Neural cell (in vitro differentiated cells): ENCODE measurements around the gene DENND5B. TPM values are rescaled to one million over a fixed set of nuclear protein-coding genes. Genes with fewer than 3 reads are reported as not detected.

Experiments
- H2AFZ ChIP-seq: fragments of 200-600, 300-800 bp; sonication (generic), shearing (Covaris generic); 2 replicates; pipeline ENCODE4 v1.6.0; 2014; ENCODE audit warnings: low read depth, mild to moderate bottlenecking, antibody characterized with exemption, low read length, moderate library complexity
- H3F3A ChIP-seq: fragments of 200-600 bp; shearing (Covaris generic); 2 replicates; pipeline ENCODE4 v1.6.1; 2016; ENCODE audit warnings: mild to moderate bottlenecking, moderate library complexity, mixed read lengths, antibody characterized with exemption, low read length; ENCODE audit not compliant: insufficient read depth, poor library complexity, severe bottlenecking
- H3K27ac ChIP-seq: fragments of 200-600, 300-800 bp; sonication (generic), shearing (Covaris generic); 2 replicates; pipeline ENCODE4 v1.5.1; 2014; ENCODE audit warnings: mild to moderate bottlenecking, low read length, moderate library complexity
- H3K27me3 ChIP-seq: fragments of 300-800, 200-600 bp; sonication (generic), shearing (Covaris generic); 2 replicates; pipeline ENCODE4 v1.6.0; 2014; ENCODE audit warnings: mild to moderate bottlenecking, low read depth, low read length, moderate library complexity; ENCODE audit not compliant: insufficient read depth
- H3K36me3 ChIP-seq: fragments of 300-800, 200-600 bp; sonication (generic), shearing (Covaris generic); 2 replicates; pipeline ENCODE4 v1.5.1; 2014; ENCODE audit warnings: mild to moderate bottlenecking, antibody characterized with exemption, low read length, moderate library complexity; ENCODE audit not compliant: insufficient read depth
- H3K4me2 ChIP-seq: fragments of 300-800, 200-600 bp; sonication (generic), shearing (Covaris generic); 2 replicates; pipeline ENCODE4 v1.6.0; 2014; ENCODE audit warnings: mild to moderate bottlenecking, low read length
- H3K4me3 ChIP-seq: fragments of 300-800, 200-600 bp; sonication (generic), shearing (Covaris generic); 2 replicates; pipeline ENCODE4 v1.5.1; 2014; ENCODE audit warnings: mild to moderate bottlenecking, low read length, moderate library complexity
- H3K79me2 ChIP-seq: fragments of 200-600 bp; shearing (Covaris generic); replicated peaks from 2 replicates; pipeline ENCODE4 v1.6.0; 2014; ENCODE audit warnings: mild to moderate bottlenecking, low read length, moderate library complexity; ENCODE audit not compliant: insufficient read depth
- H3K9ac ChIP-seq: fragments of 300-800, 200-600 bp; sonication (generic), shearing (Covaris generic); 2 replicates; pipeline ENCODE4 v1.6.1; 2016; ENCODE audit warnings: mild to moderate bottlenecking, low read length, mixed read lengths
- H3K9me2 ChIP-seq: fragments of 200-600 bp; shearing (Covaris generic); 2 replicates; pipeline ENCODE4 v1.6.1; 2016; ENCODE audit warnings: mild to moderate bottlenecking, low read length, mixed read lengths; ENCODE audit not compliant: insufficient read depth
- H3K9me3 ChIP-seq: fragments of 200-600, 300-800 bp; sonication (generic), shearing (Covaris generic); 2 replicates; pipeline ENCODE4 v1.6.1; 2016; ENCODE audit warnings: mild to moderate bottlenecking, mixed run types, low read length, moderate library complexity, mixed read lengths
- H4K20me1 ChIP-seq: fragments of 200-600 bp; shearing (Covaris generic); 2 replicates; pipeline ENCODE4 v1.6.1; 2016; ENCODE audit warnings: mild to moderate bottlenecking, mixed run types; ENCODE audit not compliant: insufficient read depth
- CTCF ChIP-seq: fragments of 450-650 bp; IDR thresholded peaks from 2 replicates; pipeline ENCODE4 v1.5.1; 2014; ENCODE audit warnings: antibody characterized with exemption, mild to moderate bottlenecking, moderate library complexity; ENCODE audit not compliant: poor library complexity, severe bottlenecking
- EP300 ChIP-seq: fragments of 450-650 bp; conservative IDR thresholded peaks from 2 replicates; pipeline ENCODE4 v1.6.1; 2014; ENCODE audit warnings: antibody characterized with exemption, mild to moderate bottlenecking, moderate library complexity; ENCODE audit not compliant: poor library complexity, severe bottlenecking
- EZH2 ChIP-seq: fragments of 200-600, 300-800 bp; shearing (Covaris generic), sonication (generic); IDR thresholded peaks from 2 replicates; pipeline ENCODE4 v1.6.1; 2014; ENCODE audit warnings: antibody characterized with exemption, low read length, borderline replicate concordance, mild to moderate bottlenecking; ENCODE audit not compliant: insufficient read depth, poor library complexity, severe bottlenecking
- MXI1 ChIP-seq: fragments of 450-650 bp; conservative IDR thresholded peaks from 2 replicates; pipeline ENCODE4 v1.6.1; 2014; ENCODE audit warnings: antibody characterized with exemption, mild to moderate bottlenecking; ENCODE audit not compliant: poor library complexity, severe bottlenecking
- POLR2AphosphoS5 ChIP-seq: IDR thresholded peaks from 2 replicates; pipeline ENCODE4 v1.6.1; 2012
- RAD21 ChIP-seq: fragments of 450-650 bp; conservative IDR thresholded peaks from 2 replicates; pipeline ENCODE4 v1.6.1; 2014; ENCODE audit warnings: antibody characterized with exemption, mild to moderate bottlenecking, moderate library complexity
- SMC3 ChIP-seq: fragments of 450-650 bp; conservative IDR thresholded peaks from 2 replicates; pipeline ENCODE4 v1.6.1; 2014; ENCODE audit warnings: antibody characterized with exemption, mild to moderate bottlenecking, moderate library complexity; ENCODE audit not compliant: poor library complexity
- TAF1 ChIP-seq: IDR thresholded peaks from 2 replicates; pipeline ENCODE4 v1.6.1; 2012; ENCODE audit warnings: low read depth
- polyA plus RNA-seq: library from polyadenylated mRNA; depleted of rRNA; stranded (reverse); fragments of >200 nt; gene quantifications from 2 replicates; pipeline ENCODE4 v1.2.3, GENCODE V29; 2014
- TF ChIP-seq, protein P1 (sequence below): IDR thresholded peaks from 2 replicates; pipeline ENCODE4 v1.6.1; 2012; ENCODE audit warnings: borderline replicate concordance

Gene DENND5B
- polyA plus RNA-seq, 1 donor from 2014 or later: 23.8 TPM

DNA sequence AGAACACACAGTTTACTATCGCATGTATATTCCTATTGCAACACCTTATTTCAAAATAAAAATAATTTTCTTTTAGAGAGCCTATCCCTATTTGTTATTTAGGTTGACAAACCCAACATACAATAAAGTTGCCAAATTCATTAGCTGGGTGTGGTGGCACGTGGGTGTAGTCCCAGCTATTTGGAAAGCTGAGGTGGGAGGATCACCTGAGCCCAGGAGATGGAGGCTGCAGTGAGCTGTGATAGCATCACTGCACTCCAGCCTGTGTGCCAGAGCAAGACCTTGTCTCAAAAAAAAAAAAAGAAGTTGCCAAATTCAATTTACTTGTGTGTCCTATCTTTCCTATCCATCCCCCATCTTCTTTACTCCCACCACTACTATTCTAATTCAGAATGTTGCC lies 23.9 kb downstream of the DENND5B start:
- no peaks in the 10 kb centered on the region for H3K9me2 ChIP-seq
- H2AFZ ChIP-seq: no peak overlapping the region
- H3F3A ChIP-seq: no peaks in the 10 kb centered on the region
- H3K27ac ChIP-seq: no peak overlapping the region
- no peaks in the 10 kb centered on the region for H4K20me1 ChIP-seq
- H3K27me3 ChIP-seq: no peaks in the 10 kb centered on the region
- H3K79me2 ChIP-seq: peaks cover 42% of the 10 kb centered on the region
- H3K4me2 ChIP-seq: no peak overlapping the region
- no peaks in the 10 kb centered on the region for H3K36me3 ChIP-seq
- H3K4me3 ChIP-seq: no peak overlapping the region
- H3K9ac ChIP-seq: no peak overlapping the region
- no peaks in the 10 kb centered on the region for H3K9me3 ChIP-seq
- TF ChIP-seq EZH2: no peak
- no peak for TF ChIP-seq MXI1
- no peak for TF ChIP-seq POLR2AphosphoS5
- TF ChIP-seq SMC3: no peak
- no peak for TF ChIP-seq TAF1
- TF ChIP-seq, protein P1, sequence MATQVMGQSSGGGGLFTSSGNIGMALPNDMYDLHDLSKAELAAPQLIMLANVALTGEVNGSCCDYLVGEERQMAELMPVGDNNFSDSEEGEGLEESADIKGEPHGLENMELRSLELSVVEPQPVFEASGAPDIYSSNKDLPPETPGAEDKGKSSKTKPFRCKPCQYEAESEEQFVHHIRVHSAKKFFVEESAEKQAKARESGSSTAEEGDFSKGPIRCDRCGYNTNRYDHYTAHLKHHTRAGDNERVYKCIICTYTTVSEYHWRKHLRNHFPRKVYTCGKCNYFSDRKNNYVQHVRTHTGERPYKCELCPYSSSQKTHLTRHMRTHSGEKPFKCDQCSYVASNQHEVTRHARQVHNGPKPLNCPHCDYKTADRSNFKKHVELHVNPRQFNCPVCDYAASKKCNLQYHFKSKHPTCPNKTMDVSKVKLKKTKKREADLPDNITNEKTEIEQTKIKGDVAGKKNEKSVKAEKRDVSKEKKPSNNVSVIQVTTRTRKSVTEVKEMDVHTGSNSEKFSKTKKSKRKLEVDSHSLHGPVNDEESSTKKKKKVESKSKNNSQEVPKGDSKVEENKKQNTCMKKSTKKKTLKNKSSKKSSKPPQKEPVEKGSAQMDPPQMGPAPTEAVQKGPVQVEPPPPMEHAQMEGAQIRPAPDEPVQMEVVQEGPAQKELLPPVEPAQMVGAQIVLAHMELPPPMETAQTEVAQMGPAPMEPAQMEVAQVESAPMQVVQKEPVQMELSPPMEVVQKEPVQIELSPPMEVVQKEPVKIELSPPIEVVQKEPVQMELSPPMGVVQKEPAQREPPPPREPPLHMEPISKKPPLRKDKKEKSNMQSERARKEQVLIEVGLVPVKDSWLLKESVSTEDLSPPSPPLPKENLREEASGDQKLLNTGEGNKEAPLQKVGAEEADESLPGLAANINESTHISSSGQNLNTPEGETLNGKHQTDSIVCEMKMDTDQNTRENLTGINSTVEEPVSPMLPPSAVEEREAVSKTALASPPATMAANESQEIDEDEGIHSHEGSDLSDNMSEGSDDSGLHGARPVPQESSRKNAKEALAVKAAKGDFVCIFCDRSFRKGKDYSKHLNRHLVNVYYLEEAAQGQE: no peak
- TF ChIP-seq RAD21: no peak
- TF ChIP-seq CTCF: no peak
- TF ChIP-seq EP300: no peak

- H3K36me3 ChIP-seq: no peaks in the 10 kb centered on the region
- H3K27me3 ChIP-seq: no peaks in the 10 kb centered on the region
- no peak overlapping the region for H3K4me2 ChIP-seq
These were observed 24.4 kb downstream of the DENND5B start for GRCh38 chr12:31566547-31566946.

More at GRCh38 chr12:31566547-31566946, 24.4 kb downstream of the DENND5B start:
- Histone ChIP-seq H3K27ac (no peak overlapping the region), H3K79me2 (peaks cover 46% of the 10 kb centered on the region), H3K9me2 (no peaks in the 10 kb centered on the region), H3F3A (no peaks in the 10 kb centered on the region), H3K9ac (no peak overlapping the region), H2AFZ (no peak overlapping the region), H3K9me3 (no peaks in the 10 kb centered on the region), H4K20me1 (no peaks in the 10 kb centered on the region), H3K4me3 (no peak overlapping the region)
- no peak for TF ChIP-seq RAD21
- no peak for TF ChIP-seq CTCF
- no peak for TF ChIP-seq MXI1
- no peak for TF ChIP-seq EZH2
- TF ChIP-seq TAF1: no peak
- TF ChIP-seq, protein P1: no peak
- no peak for TF ChIP-seq POLR2AphosphoS5
- TF ChIP-seq SMC3: no peak
- TF ChIP-seq EP300: no peak
